NCI-H2227 (cell line): Measurements from ENCODE around the gene SLC7A4.

ENCODE experiments used
- DNase-seq: peaks from one replicate; lab custom pipeline; 2025; ENCODE audit not compliant: unreplicated experiment; lab: John Stamatoyannopoulos, UW

SLC7A4 gene

DNA sequence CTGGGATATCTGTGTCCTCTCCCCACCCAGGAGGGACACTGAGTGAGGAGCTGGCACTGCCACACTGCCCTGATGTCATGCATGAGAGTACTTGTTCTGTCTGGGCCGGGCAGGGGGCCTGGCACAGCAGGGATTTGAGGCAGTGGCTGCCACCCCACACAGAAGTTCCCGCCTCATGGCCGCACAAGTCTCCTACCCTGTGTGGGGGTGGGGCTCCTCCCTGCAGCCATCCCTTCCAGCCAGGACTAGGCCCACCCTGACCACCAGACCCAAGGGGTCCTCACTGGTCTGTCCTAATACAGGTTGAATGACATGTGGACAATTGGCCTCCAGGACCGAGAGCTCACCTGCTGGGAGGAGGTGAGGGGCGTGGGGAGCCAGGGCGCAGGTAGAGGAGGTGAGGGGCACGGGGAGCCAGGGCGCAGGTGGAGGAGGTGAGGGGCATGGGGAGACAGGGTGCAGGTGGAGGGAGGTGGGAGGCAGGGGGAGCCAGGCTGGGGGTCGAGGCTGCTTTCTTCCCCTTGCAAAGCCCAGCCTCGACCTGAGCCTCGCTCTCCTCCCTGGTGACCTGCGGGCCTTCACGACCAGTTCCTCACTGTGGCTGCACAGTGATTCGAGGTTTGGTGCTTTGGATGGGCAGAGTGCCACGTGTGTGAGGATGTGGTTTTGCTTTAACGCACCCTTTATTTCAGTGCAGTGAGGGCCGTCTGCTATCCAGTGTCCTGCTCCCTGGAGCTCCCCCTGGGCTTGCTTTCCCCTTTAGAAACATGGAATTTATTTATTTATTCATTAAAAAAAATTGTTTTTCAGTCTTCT, 42.8 kb downstream of the SLC7A4 start:
- no peak for DNase-seq

DNA sequence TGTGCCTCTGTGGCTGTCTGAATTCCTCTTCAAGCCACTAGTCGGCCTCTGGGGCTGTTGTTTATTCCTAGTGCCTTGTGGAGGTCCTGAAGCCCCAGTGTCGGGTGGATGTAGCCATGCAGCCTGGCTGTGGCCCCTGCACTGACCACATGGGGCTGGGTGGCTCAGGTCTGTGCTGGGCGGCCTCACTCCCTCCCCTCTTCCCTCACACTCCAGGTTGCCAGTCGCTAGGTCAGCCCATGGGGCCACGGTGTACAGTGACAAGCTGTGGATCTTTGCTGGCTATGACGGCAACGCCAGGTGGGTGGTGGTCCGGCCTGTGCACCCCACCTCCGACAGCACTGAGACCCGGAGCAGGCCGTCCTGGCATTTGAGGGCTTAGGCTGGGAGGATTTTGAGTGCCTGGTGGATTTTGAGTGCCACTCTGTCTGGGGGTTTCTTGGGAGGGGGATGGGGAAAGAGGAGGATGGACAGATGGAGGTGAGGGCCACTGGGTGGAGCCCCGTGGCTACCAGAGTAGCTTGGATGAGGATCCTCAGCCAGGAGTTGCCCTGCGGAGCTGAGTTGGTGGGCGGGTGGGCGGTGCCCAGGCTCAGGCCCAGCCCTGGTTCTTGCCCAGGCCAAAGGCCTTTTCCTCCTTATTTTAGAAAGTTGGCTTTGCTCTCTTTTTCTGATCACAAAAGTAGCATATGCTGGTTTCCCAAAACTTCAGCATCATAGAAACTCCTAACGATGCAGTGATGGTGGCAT, 43.6 kb downstream of the SLC7A4 start:
- no peak for DNase-seq

DNA sequence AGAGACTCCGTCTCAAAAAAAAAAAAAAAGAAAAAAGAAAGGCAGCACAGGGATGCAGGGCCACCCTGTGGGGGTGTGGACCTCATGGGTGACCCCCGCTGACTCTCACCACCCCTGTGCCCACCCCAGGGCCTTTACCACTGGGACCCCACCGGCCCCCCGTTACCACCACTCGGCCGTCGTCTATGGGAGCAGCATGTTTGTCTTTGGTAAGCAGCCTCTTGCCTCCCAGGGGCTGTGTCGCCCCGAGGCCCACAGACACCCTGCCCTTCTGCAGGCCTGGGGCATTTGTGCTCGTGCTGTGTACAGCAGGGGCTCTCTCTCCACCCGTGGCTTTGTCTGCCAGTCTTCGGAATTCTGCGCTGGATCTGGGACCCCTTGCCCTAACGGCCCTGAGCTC, 45.0 kb downstream of the SLC7A4 start:
- no peak for DNase-seq

DNA sequence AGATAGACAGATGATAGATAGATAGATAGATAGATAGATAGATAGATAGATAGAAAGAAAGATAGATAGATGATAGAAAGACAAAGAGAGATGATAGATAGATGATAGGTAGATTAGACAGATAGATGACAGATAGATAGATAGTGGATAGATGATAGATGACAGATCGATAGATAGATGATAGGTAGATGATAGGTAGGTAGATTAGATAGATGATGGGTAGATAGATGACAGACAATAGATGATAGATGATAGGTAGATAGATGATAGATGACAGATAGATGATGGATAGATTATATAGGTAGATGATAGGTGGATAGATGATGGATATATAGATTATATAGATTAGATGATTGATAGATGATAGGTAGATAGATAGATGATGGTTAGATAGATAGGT, 46.0 kb downstream of the SLC7A4 start:
- no peak for DNase-seq

DNA sequence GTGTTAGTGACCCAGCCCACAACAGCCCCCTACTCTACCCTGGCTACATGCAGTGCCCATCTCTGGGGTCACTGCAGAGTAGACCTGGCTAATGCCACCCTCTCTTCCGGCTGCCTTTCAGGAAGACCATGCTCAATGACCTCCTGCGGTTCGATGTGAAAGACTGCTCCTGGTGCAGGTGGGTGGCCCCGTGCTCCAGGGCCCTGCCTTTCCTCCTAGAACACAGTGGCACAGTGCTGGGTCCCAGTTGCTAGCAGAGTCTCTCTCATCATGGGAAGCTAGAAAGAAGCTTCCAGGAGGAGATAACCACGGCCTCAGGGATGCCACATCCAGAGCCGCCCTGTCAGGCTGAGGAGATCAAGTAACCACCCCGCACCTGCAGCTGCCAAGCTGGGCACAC, 46.6 kb downstream of the SLC7A4 start:
- no peak for DNase-seq

DNA sequence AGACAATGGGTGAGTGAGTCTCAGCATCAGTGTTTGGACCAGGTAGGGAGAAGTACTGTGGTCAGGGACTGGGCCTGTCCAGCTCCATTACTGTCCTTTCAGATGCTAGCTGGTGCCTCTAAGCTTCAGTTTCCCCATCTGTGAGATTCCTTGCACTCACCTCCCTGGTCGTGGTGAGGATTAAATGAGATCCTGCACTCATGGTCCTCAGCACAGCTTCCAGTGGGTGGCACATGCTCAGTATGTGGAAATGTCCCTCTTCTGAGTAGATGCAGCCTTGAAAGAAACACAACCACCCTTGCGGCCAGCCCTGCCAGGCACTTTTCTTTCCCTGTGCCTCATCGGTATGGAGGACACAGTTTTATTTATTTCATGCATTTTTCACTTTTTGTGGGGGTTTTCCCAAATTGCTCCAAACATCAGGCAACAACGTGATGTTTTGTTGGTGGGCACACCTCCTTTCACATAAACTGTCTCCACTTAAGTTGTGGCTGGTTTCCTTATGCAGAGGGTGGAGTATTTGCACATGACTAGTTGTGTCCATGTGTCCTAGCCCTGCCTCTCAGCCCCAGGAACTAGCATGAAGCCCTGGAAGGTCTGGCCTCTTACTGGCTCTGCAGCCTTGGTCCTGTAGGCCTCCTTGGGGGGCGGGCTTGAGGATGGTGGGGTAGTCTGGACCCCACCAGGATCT, 49.1 kb downstream of the SLC7A4 start:
- DNase-seq: no peak

DNA sequence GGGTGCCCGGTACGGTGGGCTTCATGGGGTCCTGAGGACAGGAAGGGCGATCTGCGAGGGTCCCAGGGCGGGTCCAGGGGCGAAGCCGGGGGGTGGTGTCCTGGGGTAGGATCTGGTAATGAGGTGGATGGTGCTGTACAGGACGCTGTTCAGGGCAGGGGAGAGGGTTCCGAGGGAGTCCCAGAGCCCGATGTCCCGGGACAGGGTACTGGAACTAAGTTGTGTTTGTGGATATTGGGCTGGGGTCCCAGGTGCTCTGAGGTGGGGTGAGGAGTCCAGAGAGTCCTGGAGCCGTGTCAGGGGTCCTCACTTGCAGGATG, 49.8 kb downstream of the SLC7A4 start:
- DNase-seq: no peak

DNA sequence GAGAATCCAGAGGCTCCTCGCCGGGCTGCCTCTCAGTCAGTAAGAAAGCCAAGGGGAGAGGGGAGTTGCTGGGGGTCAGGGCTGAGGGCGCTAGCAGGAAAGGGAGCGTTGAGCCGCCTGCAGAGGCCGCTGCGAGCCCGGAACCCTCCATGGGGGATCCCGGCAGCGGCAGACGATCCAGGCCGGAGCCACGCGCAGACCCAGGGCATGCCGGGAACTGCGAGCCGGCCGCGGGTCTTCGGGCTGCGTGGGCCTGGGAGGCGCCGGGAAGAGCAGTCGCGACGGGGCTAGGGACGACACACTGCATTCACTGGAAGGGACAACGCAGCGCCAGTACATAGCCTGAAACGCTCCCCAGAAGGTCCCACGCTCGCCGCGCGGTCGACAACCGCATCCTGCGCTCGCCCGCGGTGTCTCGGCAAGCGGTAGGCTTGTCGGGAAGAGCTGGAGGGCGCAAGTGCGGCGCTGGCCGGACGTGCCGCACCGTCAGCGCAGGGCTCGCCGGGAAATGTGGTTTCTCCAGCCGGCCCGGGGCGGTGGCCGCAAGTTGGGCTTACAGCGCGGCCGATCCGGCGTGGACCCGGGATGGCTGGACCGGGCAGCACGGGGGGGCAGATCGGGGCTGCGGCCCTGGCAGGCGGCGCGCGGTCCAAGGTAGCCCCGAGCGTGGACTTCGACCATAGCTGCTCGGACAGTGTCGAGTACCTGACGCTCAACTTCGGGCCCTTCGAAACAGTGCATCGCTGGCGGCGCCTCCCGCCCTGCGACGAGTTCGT, 50.4 kb downstream of the SLC7A4 start, which contains the start of gene LZTR1:
TSS of gene LZTR1 (plus strand) at position 511 of the 776 bp plus-strand sequence. CDS start at position 586, 75 bp downstream.
- DNase-seq: peak; percentile 87

DNA sequence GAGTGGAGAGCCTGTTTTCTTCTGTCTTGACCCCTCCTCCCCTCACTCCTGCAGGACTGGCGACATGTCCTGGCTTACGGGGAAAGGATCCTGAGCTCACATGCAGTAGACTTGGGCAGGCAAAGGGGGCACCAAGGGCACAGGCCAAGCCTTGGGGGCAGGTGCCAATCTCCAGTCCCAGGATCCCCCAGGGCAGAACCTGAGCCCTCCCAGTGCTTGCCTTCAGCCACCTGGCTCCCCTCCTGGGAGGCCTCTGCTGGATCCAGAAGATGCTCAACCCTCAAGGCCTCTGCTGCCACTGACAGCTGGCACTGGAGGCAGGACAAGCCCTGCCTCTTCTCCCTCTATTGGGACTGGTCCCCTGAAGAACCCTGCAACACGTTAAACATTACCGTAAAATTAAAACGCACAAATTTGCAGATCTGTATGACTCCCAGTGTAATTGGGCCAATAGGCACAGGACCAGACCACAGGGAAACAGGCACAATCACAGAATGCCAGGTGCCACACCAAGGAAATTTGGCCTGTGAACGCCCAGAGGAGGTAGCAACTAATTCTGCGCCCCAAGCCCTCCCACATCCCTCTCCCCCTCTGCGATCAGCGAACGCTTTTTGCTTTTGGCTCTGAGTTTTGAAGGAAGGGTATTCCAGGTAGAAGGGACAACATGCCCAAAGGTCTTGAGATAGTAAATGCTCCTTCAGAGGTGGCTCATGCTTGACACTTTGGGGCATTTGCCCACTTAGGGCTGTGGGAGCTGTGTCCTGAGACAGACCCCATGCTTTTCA, 51.2 kb downstream of the SLC7A4 start:
- DNase-seq: no peak

DNA sequence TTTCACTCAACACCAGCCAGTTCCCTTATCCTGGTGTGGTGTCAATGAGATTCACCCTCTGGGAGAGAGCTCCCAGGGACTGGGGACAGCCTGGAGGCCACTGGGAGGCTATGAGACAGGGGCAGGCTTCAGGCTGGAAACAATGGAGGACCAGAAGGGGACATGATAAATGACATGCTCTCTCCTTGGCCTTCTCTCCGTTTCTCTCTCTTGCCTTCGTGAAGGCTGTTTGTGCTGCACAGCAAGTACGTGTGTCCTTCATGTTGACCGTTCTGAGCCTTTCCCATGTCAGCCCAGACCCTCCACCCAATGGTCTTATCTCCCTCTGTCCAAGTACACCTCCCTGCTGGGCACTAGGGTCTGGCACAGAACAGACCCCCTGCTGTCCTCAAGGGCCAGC, 51.8 kb downstream of the SLC7A4 start:
- no peak for DNase-seq

DNA sequence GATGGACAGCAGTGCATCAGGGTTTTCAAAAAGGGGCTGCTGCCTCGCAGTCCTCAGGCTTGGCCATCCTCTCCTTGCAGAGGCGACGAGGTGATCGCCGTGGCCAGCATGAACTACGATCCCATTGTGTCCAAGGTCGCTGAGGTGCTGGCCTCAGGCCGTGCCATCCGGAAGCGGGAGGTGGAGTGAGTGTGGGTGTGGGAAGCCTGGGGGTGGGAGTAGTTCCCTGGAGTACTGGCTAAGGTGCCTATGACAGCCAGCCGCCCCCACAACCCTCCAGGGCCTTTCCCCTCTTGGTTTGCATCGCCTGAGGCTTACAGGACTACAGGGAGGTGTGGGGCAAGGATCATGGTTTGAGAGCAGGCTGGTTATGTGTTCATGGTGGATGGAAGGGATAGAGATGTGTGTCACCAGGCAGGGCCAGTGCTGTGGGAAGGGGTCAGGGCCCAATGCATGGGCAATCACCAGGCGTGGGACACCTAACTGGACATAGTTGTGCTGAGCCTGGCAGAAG, 52.4 kb downstream of the SLC7A4 start:
- no peak for DNase-seq

DNA sequence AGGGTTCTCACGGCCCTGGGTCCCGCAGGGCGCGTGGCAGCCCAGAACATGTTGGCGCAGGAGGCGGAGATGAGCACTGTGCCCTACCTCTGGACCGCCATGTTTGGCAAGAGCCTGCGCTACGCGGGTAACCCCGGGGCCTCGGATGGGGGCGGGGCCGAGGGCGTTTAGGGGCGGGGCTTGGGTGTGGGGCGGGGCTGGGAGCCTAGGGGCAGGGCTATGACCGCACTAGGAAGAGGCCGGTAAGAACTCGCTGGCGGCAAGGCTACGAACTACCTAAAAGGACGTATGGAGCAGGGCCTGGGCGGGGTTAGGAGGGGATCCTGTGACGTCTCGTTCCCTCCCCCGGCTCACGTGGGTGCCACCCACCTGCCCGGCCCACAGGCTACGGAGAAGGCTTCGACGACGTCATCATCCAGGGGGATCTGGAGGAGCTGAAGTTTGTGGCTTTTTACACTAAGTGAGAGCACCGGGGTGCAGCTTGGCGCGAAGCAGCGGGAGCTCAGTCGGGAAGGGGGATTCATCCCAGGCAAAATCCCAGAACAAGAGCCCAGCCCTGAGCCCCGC, 53.0 kb downstream of the SLC7A4 start:
- DNase-seq: no peak
